ENCODE data around the gene COLEC11.
A peak's percentile ranks its signal among the peaks of the same experiment; 100 is the strongest.

COLEC11 gene

GRCh38 chr2:3674066-3674845 lies 79.3 kb downstream of the COLEC11 start:
- no peak for TF ChIP-seq GATA1 (IDR thresholded peaks at IDR 0.05; ENCODE audit: low read depth, low read length)
- TF ChIP-seq POLR2A (IDR thresholded peaks at IDR 0.05; ENCODE audit: low read length) = no peak
- DNase-seq = no peak

GRCh38 chr2:3675687-3676086 lies 80.8 kb downstream of the COLEC11 start:
- TF ChIP-seq GATA1 (IDR thresholded peaks at IDR 0.05; ENCODE audit: low read depth, low read length) (no peak), POLR2A (IDR thresholded peaks at IDR 0.05; ENCODE audit: low read length) (no peak)
- DNase-seq = no peak

- TF ChIP-seq GATA1 (IDR thresholded peaks at IDR 0.05; ENCODE audit: low read depth, low read length) (no peak), POLR2A (IDR thresholded peaks at IDR 0.05; ENCODE audit: low read length) (no peak)
Observed at GRCh38 chr2:3677436-3677835, 82.5 kb downstream of the COLEC11 start.

GRCh38 chr2:3678212-3678611 lies 83.3 kb downstream of the COLEC11 start:
- TF ChIP-seq GATA1 (IDR thresholded peaks at IDR 0.05; ENCODE audit: low read depth, low read length) (no peak), POLR2A (IDR thresholded peaks at IDR 0.05; ENCODE audit: low read length) (no peak)
- DNase-seq = no peak

More at GRCh38 chr2:3677436-3677835, 82.5 kb downstream of the COLEC11 start:
- DNase-seq = no peak

GRCh38 chr2:3679180-3679579 lies 84.3 kb downstream of the COLEC11 start:
- DNase-seq = no peak
- TF ChIP-seq GATA1 (IDR thresholded peaks at IDR 0.05; ENCODE audit: low read depth, low read length) (no peak), POLR2A (IDR thresholded peaks at IDR 0.05; ENCODE audit: low read length) (no peak)

- no peak for TF ChIP-seq GATA1 (IDR thresholded peaks at IDR 0.05; ENCODE audit: low read depth, low read length)
- no peak for TF ChIP-seq POLR2A (IDR thresholded peaks at IDR 0.05; ENCODE audit: low read length)
- no peak for DNase-seq
Observed at GRCh38 chr2:3679616-3680393, 84.9 kb downstream of the COLEC11 start.

- no peak for TF ChIP-seq GATA1 (IDR thresholded peaks at IDR 0.05; ENCODE audit: low read depth, low read length)
- no peak for TF ChIP-seq POLR2A (IDR thresholded peaks at IDR 0.05; ENCODE audit: low read length)
- no peak for DNase-seq
Observed at GRCh38 chr2:3680548-3681345, 85.8 kb downstream of the COLEC11 start.

GRCh38 chr2:3681625-3682024 lies 86.7 kb downstream of the COLEC11 start:
- TF ChIP-seq GATA1 (IDR thresholded peaks at IDR 0.05; ENCODE audit: low read depth, low read length) (no peak), POLR2A (IDR thresholded peaks at IDR 0.05; ENCODE audit: low read length) (no peak)
- no peak for DNase-seq

GRCh38 chr2:3682811-3683210 lies 87.9 kb downstream of the COLEC11 start:
- TF ChIP-seq GATA1 (IDR thresholded peaks at IDR 0.05; ENCODE audit: low read depth, low read length) = no peak
- no peak for TF ChIP-seq POLR2A (IDR thresholded peaks at IDR 0.05; ENCODE audit: low read length)
- DNase-seq = no peak

- TF ChIP-seq GATA1 (IDR thresholded peaks at IDR 0.05; ENCODE audit: low read depth, low read length) = no peak
- TF ChIP-seq POLR2A (IDR thresholded peaks at IDR 0.05; ENCODE audit: low read length) = no peak
- no peak for DNase-seq
Observed at GRCh38 chr2:3683748-3684454, 89.0 kb downstream of the COLEC11 start.

- DNase-seq = peak in 1 of 2 experiments; percentile 12
- TF ChIP-seq POLR2A (IDR thresholded peaks at IDR 0.05; ENCODE audit: low read length) = no peak
- TF ChIP-seq GATA1 (IDR thresholded peaks at IDR 0.05; ENCODE audit: low read depth, low read length) = no peak
Observed at GRCh38 chr2:3689998-3690748, 95.3 kb downstream of the COLEC11 start.

GRCh38 chr2:3692375-3692774 lies 97.5 kb downstream of the COLEC11 start:
- DNase-seq = peak; percentile 3 to 10
- TF ChIP-seq GATA1 (IDR thresholded peaks at IDR 0.05; ENCODE audit: low read depth, low read length) = no peak
- no peak for TF ChIP-seq POLR2A (IDR thresholded peaks at IDR 0.05; ENCODE audit: low read length)

Measured in erythroblast (primary cell).